ENCODE data around the gene NECTIN1.

GRCh38 chr11:119691701-119692539 lies 37.1 kb downstream of the NECTIN1 start:
- TF ChIP-seq POLR2AphosphoS5 (IDR thresholded peaks at IDR 0.05; ENCODE audit: low read depth) (no peak; the same call in 1 of the 2 replicates), CTCF (IDR thresholded peaks at IDR 0.05; ENCODE audit: insufficient read depth, low read length) (no peak), GABPA (IDR thresholded peaks at IDR 0.05; ENCODE audit: low read depth) (no peak), SPI1 (IDR thresholded peaks at IDR 0.05; ENCODE audit: borderline replicate concordance, low read depth) (no peak)
